HG03280 (cell line): ENCODE results near the gene ZNF436.

Experiments used
- ATAC-seq: cut with Tn5 transposase; IDR thresholded peaks from one replicate; pipeline ENCODE4 v1.9.1; 2021; ENCODE audit warnings: mild to moderate bottlenecking, moderate library complexity; ENCODE audit not compliant: unreplicated experiment

ZNF436 gene

DNA sequence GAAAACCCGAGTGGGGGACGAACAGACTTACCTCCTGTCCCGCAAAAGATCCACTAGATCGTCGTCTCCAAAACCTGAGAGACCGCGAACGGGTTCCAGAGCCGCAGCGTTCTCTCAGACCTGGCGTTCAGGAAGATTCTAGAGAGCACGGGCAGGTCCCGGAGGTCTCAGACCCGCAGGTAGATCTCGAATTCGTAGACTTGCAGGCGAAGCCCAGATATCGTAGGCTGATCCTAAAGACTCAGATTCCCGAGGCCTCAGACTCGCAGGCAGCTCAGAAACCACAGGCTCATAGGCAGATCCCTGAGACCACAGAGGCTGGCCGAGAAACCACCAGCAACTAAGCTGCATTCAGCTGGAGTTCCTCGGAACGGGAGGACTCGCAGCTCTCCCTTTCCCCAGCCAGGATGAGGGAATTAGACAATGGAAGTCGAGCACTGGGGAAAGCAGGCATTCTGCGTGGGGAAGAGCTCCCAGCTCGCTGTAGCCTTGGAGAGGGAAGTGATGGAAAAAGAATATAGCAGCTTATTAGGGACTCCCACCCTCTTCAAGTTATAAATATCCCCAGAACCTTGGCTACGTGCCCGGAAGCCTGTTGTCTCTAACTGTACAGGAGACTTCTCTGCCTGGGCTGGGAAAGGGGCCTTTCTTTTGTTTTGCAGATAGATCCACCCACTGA, at the start of gene ZNF436:
Gene ZNF436, minus strand, starts transcription at position 502 of the 679 bp plus-strand sequence. CDS start 1,831 bp downstream, outside the sequence.
- ATAC-seq, result no peak

DNA sequence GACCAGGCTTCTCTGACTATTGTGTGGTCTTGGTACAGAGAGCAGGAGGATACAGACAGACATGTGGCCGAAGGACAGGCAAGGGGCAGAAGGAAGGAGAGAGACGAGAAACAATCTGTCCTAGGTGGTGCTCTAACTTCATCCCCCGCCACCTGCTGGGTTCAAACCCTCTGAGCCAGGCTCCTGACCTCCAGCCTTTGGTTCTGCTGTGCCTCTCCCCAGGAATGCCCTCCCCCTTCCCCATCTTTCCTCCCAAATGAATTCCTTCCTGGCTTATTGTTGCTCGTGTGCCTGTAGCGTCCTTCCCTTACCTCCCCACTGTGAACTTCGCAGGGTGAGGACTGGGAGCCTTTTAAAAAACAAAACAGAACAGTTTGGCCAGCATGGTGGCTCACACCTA, 49.5 kb upstream of the ZNF436 start:
- no peak for ATAC-seq

DNA sequence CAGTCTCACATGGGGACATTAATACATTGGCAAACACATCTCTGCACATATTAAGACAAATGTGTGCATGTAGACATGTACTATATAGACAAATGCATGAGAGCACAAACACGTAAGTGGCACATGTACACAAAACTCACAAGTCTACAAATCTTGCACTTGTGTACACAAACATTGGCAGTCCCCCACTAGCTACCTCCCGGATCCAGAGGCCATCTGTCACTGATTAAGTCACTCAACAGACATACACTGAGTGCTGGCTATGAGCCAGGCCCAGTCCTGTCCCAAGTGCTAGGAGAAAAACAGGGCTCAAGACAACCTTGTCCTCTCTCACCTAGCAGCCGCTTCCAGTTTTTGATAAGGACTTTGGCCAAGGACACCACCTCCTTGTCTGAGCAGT, 47.9 kb upstream of the ZNF436 start:
- ATAC-seq, result no peak

DNA sequence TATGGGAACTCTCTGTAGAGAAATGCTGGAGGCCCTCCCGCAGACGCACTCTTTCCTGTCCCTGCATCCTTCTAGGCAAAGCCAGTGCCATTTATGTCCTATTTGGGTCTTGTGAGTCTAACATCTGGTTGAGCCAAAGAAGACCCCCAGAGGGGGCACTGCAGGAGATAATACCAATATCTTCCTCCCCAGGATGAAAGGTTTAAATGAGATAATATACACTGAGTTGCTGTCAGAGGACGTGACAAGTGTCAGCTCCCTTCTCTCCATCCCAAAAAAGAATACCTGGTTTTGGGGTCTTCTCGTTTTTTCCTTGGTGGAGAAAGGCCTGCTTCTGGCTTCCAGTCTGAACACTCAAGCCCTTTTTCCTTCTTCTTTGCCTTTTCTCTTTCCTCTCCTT, 47.3 kb upstream of the ZNF436 start:
- no peak for ATAC-seq

- ATAC-seq, result no peak
Measured at GRCh38 chr1:23408797-23409290, 39.2 kb upstream of the ZNF436 start.

DNA sequence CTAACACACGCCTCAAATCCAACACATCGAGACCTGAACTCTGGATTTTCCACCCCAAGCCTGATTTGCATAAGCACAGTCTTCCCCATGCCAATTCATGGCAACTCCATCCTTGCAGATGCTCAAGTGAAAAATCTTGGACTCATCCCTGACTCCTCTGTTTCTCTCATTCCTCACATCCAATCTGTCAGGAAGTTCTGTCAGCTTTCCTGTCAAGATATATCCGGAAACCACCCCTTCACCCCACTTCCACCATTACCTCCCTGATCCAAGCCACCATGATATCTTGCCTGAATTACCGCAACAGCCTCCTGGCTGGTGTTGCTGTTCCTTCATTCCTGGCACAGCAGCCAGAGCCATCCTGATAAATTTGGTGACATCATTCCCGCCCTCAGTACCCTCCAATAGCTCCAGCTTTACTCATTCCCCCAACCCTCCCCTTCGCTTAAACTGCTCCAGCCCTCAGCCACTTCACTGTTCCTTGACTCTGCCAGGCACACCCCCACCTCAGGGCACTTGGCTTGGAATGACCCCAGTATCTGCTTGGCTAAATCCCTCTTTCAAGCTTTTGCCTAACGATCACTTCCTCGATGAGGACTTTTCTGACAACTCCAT, 37.5 kb upstream of the ZNF436 start:
- no peak for ATAC-seq

DNA sequence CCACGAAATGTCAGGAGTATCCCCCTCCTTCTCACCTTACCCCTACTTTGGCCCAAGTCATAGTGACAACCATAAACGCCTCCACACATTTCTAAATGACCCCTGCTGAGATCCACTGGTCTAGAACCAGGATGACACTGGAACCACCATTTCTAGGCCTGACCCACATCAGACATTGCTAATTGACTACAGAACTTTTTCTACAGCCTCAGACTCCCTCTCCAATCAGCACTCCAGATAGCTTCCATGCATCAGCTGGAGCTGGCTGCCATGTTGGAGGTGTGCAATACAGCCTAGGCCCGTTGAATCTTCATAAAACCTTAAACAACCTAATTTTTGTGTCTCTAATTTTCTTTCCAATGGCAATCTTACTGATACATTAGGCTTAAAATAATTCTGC, 36.3 kb upstream of the ZNF436 start:
- no peak for ATAC-seq

GRCh38 chr1:23403735-23404486, 34.3 kb upstream of the ZNF436 start:
- ATAC-seq, result no peak

GRCh38 chr1:23403355-23403734, 33.7 kb upstream of the ZNF436 start:
- ATAC-seq, result no peak

GRCh38 chr1:23403038-23403336, 33.4 kb upstream of the ZNF436 start:
- ATAC-seq, result no peak

GRCh38 chr1:23402286-23403037, 32.8 kb upstream of the ZNF436 start:
- no peak for ATAC-seq

- ATAC-seq, result no peak
Measured at GRCh38 chr1:23401313-23401712, 31.7 kb upstream of the ZNF436 start.

- ATAC-seq, result no peak
Measured at GRCh38 chr1:23400324-23401114, 30.9 kb upstream of the ZNF436 start.

- no peak for ATAC-seq
Measured at GRCh38 chr1:23399229-23399628, 29.6 kb upstream of the ZNF436 start.

GRCh38 chr1:23397908-23398307, 28.3 kb upstream of the ZNF436 start:
- no peak for ATAC-seq

- no peak for ATAC-seq
Measured at GRCh38 chr1:23396380-23396779, 26.7 kb upstream of the ZNF436 start.

- no peak for ATAC-seq
Measured at GRCh38 chr1:23395849-23396248, 26.2 kb upstream of the ZNF436 start.

DNA sequence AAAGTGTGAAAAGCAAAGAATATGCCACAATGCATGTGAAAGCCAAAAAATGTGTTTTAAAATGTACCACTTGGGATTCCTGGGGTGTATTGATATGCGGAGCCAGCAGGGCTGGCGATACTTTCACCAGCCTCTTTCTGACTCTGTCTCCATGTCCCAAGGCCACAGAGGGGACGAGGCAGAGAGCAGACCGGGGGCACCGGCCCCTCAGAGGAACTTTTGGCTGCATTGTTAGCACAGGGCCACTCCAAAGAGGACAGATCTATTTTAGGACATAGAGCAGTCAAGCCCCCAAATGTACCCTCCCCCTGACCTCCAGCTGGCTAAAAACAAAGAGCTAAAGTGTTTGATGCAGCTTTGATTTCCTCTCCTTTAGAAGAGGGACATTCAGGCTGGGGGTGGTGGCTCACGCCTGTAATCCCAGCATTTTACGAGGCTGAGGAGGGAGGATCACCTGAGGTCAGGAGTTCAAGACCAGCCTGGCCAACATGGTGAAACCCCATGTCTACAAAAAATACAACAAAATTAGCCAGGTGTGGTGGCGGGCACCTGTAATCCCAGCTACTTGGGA, 25.6 kb upstream of the ZNF436 start:
- ATAC-seq, result no peak

- ATAC-seq, result no peak
Measured at GRCh38 chr1:23394684-23395083, 25.0 kb upstream of the ZNF436 start.

DNA sequence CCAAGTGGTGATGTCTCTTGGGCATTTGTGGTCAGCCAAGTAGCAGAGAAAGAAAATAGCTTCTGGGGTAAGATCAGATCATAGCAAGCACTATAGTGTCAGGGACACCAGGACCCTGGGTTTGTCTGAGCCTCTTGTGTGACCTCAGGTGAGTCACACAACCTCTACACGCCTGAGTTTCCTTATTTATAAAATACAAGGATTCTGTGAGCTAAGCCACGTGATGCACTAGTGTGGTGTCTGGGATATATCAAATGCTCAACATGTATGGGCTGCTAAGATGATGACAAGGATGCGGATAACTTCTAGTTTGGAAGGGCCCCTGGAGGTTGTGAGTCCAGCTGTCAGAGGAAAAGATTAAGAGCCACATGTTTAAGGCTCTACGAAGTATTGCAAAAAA, 24.5 kb upstream of the ZNF436 start:
- no peak for ATAC-seq
